HepG2 (cell line): ENCODE results near the gene ZFAND2B. TPM values are rescaled to one million over a fixed set of nuclear protein-coding genes. Genes with fewer than 3 reads are reported as not detected.

Experiments used
- FOXA3 ChIP-seq: IDR thresholded peaks from 2 replicates; pipeline ENCODE4 v1.6.1; 2016; ENCODE audit warnings: missing genetic modification reagents, missing compliant biosample characterization
- LCORL ChIP-seq, 2 experiments: fragments of 450-650 bp in 1 of 2; sonication (generic) in 1 of 2; formaldehyde crosslinking in 1 of 2; IDR thresholded peaks; 2 replicates each; pipeline versions ENCODE4 v1.5.0 to v1.6.1; 2017 to 2020; ENCODE audit warnings: antibody characterized with exemption in 1 of 2, missing genetic modification reagents in 1 of 2
- PHB2 ChIP-seq: fragments of 450-650 bp; IDR thresholded peaks from 2 replicates; pipeline ENCODE4 v1.6.1; 2018; ENCODE audit not compliant: partially characterized antibody
- PPARG ChIP-seq: conservative IDR thresholded peaks from 2 replicates; pipeline ENCODE4 v1.6.1; 2016; ENCODE audit warnings: missing biosample characterization, missing genetic modification reagents
- RFX5 ChIP-seq: IDR thresholded peaks from 2 replicates; pipeline ENCODE4 v1.6.1; 2011; ENCODE audit warnings: low read depth, low read length, improper control_type of control experiment
- SAFB2 ChIP-seq: sonication (generic); formaldehyde crosslinking; IDR thresholded peaks from 2 replicates; pipeline ENCODE4 v1.5.1; 2020; ENCODE audit warnings: missing genetic modification reagents, low read depth, mild to moderate bottlenecking, borderline replicate concordance
- SALL2 ChIP-seq: sonication (generic); formaldehyde crosslinking; IDR thresholded peaks from 2 replicates; pipeline ENCODE4 v1.8.1; 2023; ENCODE audit warnings: mild to moderate bottlenecking, missing genetic modification reagents, inconsistent platforms
- TMF1 ChIP-seq: sonication (generic); formaldehyde crosslinking; IDR thresholded peaks from 2 replicates; pipeline ENCODE4 v1.8.1; 2022; ENCODE audit warnings: low read depth, missing genetic modification reagents
- ZKSCAN1 ChIP-seq: fragments of 150-350 bp; IDR thresholded peaks from 2 replicates; pipeline ENCODE4 v1.6.1; 2014; ENCODE audit warnings: low read length
- ZMYM3 ChIP-seq: sonication (generic); formaldehyde crosslinking; IDR thresholded peaks from 2 replicates; pipeline ENCODE4 v1.5.1; 2020; ENCODE audit warnings: mild to moderate bottlenecking, missing genetic modification reagents
- ZNF207 ChIP-seq: fragments of 450-650 bp; IDR thresholded peaks from 2 replicates; pipeline ENCODE4 v1.6.1; 2016; ENCODE audit warnings: antibody characterized with exemption, borderline replicate concordance
- ZNF709 ChIP-seq: sonication (generic); formaldehyde crosslinking; IDR thresholded peaks from 2 replicates; pipeline ENCODE4 v1.5.0; 2020; ENCODE audit warnings: mild to moderate bottlenecking, missing genetic modification reagents
- polyA plus RNA-seq, 8 experiments: library from polyadenylated mRNA; depleted of rRNA in 3 of 8; stranded (reverse) in 7 of 8; unstranded in 1 of 8; fragments of >200 nt; fragmentation: Illumina TruSeq in 4 of 8; extraction: Trizol in 4 of 8; gene quantifications; 2 replicates each; pipeline versions ENCODE4 v1.2.1 to v1.2.3, GENCODE V29; 2011 to 2016; ENCODE audit warnings: low read depth in 4 of 8, missing spikeins in 1 of 8, mixed read lengths in 1 of 8; ENCODE audit not compliant: insufficient read depth in 1 of 8
- total RNA-seq, 5 experiments: library from RNA; depleted of rRNA; stranded (reverse); fragments of >200 nt; fragmentation: Illumina TruSeq; extraction: Trizol; gene quantifications; 2 replicates each; pipeline ENCODE4 v1.2.3, GENCODE V29; 2016; ENCODE audit warnings: low read depth in 1 of 5
- TF ChIP-seq, protein P1 (sequence below): sonication (generic); formaldehyde crosslinking; IDR thresholded peaks from 2 replicates; pipeline ENCODE4 v1.4.0; 2020; ENCODE audit warnings: missing genetic modification reagents
- TF ChIP-seq, protein P2 (sequence below): sonication (generic); formaldehyde crosslinking; IDR thresholded peaks from 2 replicates; pipeline ENCODE4 v1.4.0; 2020; ENCODE audit warnings: missing genetic modification reagents, borderline replicate concordance
- TF ChIP-seq, protein P3 (sequence below): sonication (generic); formaldehyde crosslinking; IDR thresholded peaks from 2 replicates; pipeline ENCODE4 v1.4.0; 2020; ENCODE audit warnings: missing genetic modification reagents; ENCODE audit errors: not compliant biosample characterization
- TF ChIP-seq, protein P4 (sequence below): sonication (generic); formaldehyde crosslinking; IDR thresholded peaks from 2 replicates; pipeline ENCODE4 v1.4.0; 2020; ENCODE audit warnings: missing genetic modification reagents
- TF ChIP-seq, protein P5 (sequence below): sonication (generic); formaldehyde crosslinking; conservative IDR thresholded peaks from 2 replicates; pipeline ENCODE4 v1.8.1; 2023; ENCODE audit warnings: missing genetic modification reagents
- TF ChIP-seq, protein P6 (sequence below), 2 experiments: sonication (generic) in 1 of 2; formaldehyde crosslinking in 1 of 2; IDR thresholded peaks; 2 replicates each; pipeline versions ENCODE4 v1.4.0 to v1.6.1; 2016 to 2020; ENCODE audit warnings: borderline replicate concordance in 1 of 2, low read depth in 1 of 2, mild to moderate bottlenecking in 1 of 2, missing genetic modification reagents in 1 of 2
- TF ChIP-seq, protein P7 (sequence below): sonication (generic); formaldehyde crosslinking; IDR thresholded peaks from 2 replicates; pipeline ENCODE4 v1.5.0; 2020; ENCODE audit warnings: missing genetic modification reagents

ZFAND2B gene
- total and polyA plus RNA-seq, 2 of the 13 experiments (the other 11 are each of a cell fraction or from before 2014, with no cell fraction given), result 53.3 to 115 TPM

DNA sequence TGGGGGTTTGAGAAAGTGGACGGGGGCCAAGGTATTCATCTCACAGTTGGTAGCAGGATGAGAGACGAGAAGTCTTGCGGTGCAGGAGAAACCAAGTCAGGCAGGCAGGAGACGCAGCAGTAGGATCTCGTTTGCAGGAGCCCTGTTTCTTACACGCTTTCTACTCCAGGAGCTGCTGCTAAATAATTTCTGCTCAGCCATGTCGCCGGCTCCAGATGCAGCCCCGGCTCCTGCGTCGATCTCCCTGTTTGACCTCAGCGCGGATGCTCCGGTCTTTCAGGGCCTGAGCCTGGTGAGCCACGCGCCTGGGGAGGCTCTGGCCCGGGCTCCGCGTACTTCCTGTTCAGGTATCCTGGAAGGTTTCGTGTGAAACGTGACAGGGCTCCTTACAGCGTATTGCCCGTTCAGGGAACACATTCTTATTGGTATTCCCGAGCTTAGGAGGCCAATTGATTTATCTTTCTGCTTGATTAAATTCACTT is 23.5 kb downstream of the ZFAND2B start (continued):
- TF ChIP-seq, protein P1, sequence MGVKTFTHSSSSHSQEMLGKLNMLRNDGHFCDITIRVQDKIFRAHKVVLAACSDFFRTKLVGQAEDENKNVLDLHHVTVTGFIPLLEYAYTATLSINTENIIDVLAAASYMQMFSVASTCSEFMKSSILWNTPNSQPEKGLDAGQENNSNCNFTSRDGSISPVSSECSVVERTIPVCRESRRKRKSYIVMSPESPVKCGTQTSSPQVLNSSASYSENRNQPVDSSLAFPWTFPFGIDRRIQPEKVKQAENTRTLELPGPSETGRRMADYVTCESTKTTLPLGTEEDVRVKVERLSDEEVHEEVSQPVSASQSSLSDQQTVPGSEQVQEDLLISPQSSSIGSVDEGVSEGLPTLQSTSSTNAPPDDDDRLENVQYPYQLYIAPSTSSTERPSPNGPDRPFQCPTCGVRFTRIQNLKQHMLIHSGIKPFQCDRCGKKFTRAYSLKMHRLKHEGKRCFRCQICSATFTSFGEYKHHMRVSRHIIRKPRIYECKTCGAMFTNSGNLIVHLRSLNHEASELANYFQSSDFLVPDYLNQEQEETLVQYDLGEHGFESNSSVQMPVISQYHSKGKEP, result no peak
- no peak for TF ChIP-seq ZNF207
- no peak for TF ChIP-seq FOXA3
- no peak for TF ChIP-seq ZNF709
- TF ChIP-seq SALL2 (CRISPR knock-in tag), result no peak; the same call in 1 of the 2 replicates
- TF ChIP-seq, protein P2, sequence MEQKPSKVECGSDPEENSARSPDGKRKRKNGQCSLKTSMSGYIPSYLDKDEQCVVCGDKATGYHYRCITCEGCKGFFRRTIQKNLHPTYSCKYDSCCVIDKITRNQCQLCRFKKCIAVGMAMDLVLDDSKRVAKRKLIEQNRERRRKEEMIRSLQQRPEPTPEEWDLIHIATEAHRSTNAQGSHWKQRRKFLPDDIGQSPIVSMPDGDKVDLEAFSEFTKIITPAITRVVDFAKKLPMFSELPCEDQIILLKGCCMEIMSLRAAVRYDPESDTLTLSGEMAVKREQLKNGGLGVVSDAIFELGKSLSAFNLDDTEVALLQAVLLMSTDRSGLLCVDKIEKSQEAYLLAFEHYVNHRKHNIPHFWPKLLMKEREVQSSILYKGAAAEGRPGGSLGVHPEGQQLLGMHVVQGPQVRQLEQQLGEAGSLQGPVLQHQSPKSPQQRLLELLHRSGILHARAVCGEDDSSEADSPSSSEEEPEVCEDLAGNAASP (CRISPR knock-in tag), result peak; percentile 51; the same call in 1 of the 2 replicates
- no peak for TF ChIP-seq TMF1
- TF ChIP-seq, protein P3, sequence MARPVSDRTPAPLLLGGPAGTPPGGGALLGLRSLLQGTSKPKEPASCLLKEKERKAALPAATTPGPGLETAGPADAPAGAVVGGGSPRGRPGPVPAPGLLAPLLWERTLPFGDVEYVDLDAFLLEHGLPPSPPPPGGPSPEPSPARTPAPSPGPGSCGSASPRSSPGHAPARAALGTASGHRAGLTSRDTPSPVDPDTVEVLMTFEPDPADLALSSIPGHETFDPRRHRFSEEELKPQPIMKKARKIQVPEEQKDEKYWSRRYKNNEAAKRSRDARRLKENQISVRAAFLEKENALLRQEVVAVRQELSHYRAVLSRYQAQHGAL (CRISPR knock-in tag), result no peak
- TF ChIP-seq, protein P4, sequence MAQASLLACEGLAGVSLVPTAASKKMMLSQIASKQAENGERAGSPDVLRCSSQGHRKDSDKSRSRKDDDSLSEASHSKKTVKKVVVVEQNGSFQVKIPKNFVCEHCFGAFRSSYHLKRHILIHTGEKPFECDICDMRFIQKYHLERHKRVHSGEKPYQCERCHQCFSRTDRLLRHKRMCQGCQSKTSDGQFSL, result no peak
- TF ChIP-seq PPARG (CRISPR knock-in tag), result no peak
- TF ChIP-seq, protein P5, sequence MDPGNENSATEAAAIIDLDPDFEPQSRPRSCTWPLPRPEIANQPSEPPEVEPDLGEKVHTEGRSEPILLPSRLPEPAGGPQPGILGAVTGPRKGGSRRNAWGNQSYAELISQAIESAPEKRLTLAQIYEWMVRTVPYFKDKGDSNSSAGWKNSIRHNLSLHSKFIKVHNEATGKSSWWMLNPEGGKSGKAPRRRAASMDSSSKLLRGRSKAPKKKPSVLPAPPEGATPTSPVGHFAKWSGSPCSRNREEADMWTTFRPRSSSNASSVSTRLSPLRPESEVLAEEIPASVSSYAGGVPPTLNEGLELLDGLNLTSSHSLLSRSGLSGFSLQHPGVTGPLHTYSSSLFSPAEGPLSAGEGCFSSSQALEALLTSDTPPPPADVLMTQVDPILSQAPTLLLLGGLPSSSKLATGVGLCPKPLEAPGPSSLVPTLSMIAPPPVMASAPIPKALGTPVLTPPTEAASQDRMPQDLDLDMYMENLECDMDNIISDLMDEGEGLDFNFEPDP (CRISPR knock-in tag), result no peak
- TF ChIP-seq, protein P6, sequence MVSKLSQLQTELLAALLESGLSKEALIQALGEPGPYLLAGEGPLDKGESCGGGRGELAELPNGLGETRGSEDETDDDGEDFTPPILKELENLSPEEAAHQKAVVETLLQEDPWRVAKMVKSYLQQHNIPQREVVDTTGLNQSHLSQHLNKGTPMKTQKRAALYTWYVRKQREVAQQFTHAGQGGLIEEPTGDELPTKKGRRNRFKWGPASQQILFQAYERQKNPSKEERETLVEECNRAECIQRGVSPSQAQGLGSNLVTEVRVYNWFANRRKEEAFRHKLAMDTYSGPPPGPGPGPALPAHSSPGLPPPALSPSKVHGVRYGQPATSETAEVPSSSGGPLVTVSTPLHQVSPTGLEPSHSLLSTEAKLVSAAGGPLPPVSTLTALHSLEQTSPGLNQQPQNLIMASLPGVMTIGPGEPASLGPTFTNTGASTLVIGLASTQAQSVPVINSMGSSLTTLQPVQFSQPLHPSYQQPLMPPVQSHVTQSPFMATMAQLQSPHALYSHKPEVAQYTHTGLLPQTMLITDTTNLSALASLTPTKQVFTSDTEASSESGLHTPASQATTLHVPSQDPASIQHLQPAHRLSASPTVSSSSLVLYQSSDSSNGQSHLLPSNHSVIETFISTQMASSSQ (IDR thresholded peaks at IDR 0.05; ENCODE audit: low read depth), result no peak
- TF ChIP-seq, protein P6 (CRISPR knock-in tag; IDR thresholded peaks at IDR 0.05; ENCODE audit: borderline replicate concordance), result no peak
- TF ChIP-seq, protein P7, sequence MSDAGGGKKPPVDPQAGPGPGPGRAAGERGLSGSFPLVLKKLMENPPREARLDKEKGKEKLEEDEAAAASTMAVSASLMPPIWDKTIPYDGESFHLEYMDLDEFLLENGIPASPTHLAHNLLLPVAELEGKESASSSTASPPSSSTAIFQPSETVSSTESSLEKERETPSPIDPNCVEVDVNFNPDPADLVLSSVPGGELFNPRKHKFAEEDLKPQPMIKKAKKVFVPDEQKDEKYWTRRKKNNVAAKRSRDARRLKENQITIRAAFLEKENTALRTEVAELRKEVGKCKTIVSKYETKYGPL (CRISPR knock-in tag), result no peak
- no peak for TF ChIP-seq ZMYM3
- no peak for TF ChIP-seq ZKSCAN1
- TF ChIP-seq PHB2, result no peak
- no peak for TF ChIP-seq SAFB2 (CRISPR knock-in tag)
- TF ChIP-seq RFX5, result no peak
- no peak for TF ChIP-seq LCORL (IDR thresholded peaks at IDR 0.05)
- no peak for TF ChIP-seq LCORL (CRISPR knock-in tag; IDR thresholded peaks at IDR 0.05)
